HG03045 (cell line): ENCODE measurements around the gene MAML3.

ENCODE experiments used
- ATAC-seq: cut with Tn5 transposase; IDR thresholded peaks from one replicate; pipeline ENCODE4 v1.9.1; 2021; ENCODE audit warnings: mild to moderate bottlenecking, moderate library complexity; ENCODE audit not compliant: unreplicated experiment

The MAML3 gene

DNA sequence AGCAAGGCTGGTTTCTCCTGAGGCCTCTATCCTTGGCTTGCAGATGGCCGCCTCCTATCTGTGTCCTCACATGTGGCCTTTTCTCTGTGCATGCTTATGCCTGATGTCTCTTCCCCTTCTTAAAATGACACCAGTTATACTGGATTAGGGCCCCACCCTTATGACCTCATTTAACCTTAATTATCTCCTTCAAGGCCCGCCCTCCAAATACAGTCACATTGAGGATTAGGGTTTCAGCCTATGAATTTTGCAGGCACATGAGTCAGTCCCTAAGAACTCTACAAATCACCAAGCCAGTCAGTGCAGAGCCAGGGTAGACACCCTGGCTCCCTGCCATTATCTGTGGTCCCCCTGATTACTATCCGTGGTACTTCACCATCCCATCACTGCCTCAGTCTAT, 51.6 kb downstream of the MAML3 start:
- no peak for ATAC-seq

DNA sequence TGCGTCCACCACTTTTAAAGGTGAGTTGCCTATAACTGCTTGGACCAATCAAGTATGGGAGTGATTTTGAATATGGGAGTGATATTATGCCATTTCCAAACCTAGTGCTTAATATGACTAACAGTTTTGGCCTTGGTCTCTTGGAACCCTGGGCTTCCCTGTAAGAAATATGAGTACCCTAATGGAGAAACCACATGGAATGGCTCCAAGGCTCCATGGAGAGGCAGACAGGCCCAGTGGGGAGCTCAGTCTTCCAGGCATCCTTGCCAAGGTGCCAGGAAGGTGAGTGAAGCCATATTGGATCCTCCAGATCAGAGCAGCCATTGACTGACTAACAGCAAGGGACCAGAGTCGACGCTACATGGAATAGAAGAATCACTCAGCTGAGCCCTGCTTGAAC, 53.2 kb downstream of the MAML3 start:
- ATAC-seq = no peak

DNA sequence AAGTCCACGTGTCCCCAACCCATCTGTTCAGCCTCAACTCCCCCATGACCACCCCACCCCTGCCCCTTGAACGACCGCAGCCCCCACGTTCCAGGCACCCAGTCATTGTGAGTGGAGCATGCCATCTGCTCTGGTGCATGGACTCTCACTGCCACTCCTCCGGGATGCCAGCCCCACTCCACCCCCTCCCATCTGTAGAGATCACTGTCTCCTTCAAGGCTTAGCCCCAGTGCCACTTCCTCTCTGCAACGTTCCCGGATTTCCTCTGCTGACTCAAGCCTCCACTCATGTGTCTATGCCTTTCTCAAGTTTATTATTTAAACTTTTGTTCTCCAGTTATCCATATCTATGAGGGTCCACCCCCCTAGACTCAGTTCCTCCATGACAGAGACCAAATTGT, 54.0 kb downstream of the MAML3 start:
- ATAC-seq = no peak

DNA sequence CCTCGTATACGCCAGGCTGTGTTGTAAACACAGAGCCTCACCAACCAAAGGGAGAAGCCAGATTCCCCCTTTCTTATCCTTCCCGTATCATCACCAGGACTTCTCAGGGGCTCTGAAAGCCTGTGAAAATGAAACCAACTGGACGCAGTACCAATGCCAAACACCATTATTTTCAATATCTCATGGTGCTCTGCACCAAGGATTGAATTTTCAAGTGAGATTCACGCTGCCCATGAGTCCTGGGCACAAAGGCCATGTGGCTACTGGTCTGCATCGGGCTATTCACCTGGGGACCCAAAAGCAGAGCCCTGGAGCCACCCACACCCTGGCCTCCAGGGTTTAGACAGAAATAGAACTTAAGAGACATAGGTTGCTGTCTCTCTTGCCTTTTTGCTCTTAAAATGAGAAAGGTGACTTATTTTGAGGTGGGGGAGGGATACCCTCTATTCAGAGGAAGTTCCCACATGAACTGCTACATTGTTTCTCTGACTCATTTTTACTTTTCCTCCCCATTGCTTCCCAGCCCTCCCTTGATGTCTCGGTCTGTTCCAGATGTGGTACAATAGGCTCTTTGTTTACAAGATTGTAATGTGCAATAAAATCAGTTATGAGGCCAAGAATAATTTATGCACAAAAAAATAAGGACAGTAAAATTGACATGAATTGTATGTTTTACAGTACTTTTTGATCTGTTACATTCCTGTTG, 55.4 kb downstream of the MAML3 start:
- no peak for ATAC-seq

DNA sequence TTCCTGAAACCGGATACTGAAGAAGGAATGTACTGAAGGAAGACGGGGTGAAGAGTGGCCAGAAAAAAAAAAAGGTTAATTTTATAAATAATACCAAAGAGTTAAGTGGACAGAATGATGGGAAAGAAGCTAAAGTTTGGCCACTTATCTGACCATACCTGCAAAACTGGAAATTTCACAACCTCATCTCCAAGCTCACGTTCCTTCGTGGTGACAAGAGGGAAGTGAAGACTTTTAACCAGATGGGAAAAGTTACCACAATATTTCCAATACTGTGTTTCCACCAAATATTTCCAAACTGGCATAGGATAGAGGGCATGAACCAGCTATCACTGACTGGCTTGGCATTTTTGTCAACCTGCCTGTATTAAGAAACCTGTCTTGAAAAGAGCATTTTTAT, 56.4 kb downstream of the MAML3 start:
- no peak for ATAC-seq

DNA sequence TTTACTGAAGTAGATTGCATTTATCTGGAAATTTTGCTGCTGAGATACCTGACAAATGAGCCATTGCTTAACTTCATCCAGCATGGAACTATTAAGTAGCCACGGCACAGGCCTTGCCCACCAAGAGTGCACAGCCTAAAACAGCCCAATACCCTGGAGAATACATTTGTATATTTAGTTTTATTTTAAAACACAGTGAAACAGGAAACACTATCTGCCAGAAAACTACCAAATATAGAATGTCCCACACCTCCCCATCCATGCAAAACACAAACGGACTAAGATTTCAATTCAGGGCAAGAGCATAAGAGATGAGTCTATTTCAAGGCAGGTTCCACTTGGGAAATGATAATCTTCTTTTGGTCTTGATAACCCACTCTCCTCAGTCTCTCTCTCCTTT, 57.1 kb downstream of the MAML3 start:
- no peak for ATAC-seq

DNA sequence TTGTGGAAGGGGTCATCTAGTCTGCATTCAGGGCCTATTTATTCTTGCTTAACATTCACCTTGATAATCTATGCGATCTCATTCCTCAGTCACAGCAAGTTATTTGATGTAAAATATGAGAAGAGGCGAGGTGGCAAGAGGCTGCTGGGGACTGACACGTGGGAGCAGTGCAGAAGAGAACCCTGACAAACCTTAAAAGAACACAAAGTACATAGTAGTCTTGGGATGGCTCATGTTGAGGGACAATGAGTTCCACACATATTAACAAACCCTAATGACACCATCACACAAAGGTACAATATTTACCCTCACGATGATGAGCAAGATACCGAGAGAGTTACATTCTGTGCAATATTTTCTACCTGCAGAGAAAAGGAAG, 57.5 kb downstream of the MAML3 start:
- no peak for ATAC-seq

DNA sequence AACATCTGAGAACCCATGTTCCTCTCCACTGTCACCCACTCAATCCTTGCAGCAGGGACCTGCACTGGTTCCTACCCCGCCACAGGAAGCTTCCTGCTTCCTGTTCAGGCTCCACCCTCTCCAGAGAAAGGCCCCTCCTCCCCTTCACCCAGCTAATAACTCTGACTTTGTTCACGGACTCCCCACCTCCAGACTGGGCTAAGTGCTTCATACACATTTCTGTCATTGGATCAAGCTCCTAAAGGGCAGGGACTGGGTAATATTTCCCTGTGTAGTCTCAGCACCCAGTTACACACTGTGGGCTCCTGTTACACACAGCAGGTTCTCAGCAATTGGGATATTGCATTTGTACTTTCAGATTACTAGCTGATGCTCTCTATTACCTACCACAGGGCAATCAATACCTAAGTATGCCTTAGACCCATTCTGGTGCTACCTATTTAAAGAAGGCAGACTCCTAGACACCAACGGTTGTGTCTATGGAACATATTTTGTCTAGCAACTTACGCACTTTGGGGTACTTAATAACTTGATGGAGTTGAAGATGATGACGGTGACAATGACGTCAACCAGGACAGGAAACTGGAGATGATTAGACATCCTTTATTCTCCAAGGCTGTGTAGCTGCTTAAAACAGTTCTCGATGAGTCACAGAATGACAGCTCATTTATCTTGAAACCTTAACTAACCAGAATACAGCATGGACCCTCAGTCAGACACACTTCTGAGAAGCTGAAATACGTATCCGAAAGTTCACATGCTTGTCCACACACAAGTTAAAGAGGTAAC, 58.1 kb downstream of the MAML3 start:
- no peak for ATAC-seq

DNA sequence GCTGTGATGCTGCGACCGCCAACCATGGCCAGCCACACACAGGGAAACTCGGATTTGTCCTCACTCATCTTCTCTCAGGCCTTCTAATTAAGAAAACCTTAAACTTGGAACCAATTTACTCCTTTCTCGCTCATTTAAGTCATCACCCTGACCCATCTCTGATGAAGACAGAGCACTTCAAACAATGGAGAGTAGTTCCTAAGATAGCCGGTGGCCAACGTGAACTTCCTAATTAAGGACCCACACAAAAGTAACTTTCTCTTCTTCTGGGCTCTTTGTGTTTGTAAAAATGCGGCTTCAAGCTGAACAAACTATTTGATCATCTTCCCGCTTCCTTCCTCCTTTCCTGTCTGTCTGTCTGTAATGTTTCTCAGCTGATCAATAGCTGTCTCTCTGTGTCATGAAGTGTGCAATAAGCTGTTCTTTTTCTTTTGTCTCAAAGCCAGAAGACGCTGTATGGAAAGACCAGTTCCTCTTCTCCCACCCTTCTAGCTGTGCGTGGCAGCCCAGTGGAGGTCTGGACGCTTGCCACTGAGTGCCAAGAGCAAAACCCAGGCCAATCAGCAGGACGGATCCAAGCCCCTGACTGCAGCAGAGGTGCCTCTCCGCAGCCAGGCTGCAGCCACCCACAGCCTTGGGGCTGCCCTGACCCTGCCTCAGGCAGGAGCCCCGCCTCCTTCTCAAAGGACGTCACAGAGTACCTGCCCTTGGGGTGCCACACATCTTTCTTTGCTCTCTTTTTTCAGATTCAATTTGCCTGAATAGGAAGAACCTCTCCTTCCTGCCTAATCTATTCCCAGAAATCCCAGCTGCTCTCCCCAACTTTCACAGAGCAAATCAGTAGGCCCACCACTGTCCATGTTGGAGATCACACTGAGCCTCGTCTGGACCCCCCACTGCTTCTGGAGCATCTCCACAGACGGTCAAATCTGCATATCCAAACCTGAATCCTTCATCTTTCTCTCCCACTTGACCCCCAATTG, 59.3 kb downstream of the MAML3 start:
- ATAC-seq = no peak

DNA sequence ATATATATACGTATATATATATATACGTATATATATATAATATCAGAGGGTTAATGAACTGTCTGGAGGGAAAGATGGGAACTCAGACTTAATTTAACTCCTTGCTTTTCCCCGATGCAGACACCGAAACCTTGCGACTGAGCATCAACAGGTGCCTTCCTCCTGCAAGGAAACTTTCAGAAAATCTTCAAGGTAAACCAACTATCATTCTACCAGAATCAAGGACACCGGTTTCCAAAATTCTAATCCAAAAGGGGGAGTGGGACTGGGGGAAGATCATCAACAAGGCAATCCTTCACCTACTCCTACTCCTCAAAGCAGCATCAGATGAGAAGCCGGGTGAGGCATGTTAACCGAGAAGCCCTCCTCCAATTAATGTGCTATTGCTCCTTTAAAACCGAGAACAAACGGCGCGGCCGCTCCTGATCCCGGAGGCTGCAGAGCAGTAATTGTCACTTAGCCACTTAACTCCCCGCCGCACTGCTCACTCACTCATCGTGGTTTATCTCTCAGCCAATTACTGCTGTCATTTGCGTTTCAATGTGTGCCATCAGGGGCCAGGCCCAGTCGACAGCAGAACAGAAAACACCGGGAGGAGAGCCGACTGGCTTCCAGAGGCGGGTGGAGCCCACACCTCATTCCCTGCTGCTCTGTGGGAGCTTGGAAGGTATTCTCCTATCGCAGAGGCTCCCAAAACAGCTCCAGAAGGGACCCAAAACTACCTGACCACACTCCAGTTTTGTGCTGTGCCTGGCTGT, 61.7 kb downstream of the MAML3 start:
- ATAC-seq = no peak

DNA sequence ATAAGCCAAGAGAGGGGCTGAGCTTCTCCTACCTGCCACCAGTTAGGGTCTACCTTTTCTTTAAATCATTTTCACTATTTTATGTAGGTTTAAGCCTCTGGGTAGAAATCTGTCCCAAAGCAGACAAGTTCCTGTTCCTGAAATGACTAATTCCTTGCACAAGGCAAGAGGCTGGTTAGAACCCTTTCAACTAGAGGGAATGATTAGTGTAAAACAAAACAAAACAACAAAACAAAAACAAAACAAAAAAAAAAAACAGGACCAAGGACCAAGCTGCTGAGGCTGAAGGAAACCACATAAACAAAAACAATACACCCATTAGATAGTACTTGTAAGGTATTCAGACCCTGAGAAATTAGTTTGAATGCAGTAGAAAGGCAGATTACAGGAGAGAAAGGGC, 62.7 kb downstream of the MAML3 start:
- ATAC-seq = no peak

DNA sequence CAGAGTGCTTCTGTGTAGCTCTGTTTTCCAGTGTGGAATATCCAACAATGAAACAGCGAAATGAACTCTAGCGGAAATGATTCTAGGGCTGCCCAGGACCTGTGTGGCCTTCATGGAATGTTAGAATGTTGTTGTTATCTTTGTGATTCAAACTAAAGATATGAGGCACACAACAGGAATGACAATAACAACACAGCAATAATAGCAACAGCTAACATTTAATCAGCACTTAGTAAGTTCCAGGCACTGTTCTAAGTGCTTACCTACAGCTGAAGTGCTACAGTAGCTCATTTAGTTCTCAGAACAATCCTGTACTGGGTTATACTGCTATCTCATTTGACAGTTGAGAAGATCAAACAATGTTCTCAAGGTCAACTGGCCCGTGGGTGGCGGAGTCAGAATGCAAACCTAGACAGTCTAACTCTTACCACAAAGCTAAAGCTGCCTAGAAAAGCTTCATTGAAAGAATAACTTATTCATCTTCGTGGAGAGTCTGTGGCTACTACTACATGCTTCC, 63.7 kb downstream of the MAML3 start:
- no peak for ATAC-seq

DNA sequence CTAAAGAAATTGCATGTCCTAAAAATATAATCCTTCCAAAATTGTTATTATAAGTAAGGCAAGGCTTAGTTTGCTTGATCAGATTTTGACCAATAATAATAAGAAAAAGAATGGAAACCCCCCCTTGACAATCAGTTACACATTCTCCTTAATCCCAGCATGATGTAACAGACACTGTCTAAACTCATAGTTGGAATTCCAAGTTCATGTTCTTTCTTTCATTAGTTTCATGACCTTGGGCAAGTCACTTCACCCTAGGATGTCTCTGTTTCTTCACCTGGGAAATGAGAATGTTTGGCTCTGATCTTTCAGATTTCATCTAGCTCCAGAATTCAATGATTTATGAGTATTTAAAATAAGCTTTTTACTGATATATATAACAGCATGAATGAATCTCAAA, 64.8 kb downstream of the MAML3 start:
- ATAC-seq = no peak

DNA sequence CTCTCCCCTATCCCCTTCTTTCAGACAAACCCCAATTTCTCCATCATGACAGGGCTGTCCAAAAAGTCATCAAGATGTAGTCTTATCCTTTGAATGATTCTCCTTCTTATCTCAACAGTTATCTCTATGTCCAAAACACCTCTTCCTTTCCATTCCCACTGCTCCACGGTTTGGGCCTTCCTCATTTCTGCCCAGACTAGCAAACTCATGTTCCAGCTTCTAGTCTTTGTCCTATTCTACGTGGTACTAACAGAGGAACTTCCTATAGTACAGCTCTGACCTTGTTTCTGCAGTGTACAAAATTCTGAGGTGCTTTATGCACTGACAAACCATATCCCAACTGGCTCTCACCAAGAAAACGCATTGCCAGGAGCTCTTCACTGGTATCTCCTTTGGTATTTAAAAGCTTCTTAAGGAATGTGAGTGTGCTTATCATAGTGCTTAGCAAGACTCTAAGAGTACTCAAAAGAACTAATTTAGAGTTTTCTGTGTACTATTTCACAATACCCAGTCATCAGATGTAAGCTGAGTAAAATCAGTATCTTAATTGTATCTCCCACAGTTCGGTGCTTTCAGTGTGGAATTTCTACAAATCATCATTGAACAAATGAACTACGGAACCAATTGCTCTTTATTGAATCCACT, 65.5 kb downstream of the MAML3 start:
- no peak for ATAC-seq

DNA sequence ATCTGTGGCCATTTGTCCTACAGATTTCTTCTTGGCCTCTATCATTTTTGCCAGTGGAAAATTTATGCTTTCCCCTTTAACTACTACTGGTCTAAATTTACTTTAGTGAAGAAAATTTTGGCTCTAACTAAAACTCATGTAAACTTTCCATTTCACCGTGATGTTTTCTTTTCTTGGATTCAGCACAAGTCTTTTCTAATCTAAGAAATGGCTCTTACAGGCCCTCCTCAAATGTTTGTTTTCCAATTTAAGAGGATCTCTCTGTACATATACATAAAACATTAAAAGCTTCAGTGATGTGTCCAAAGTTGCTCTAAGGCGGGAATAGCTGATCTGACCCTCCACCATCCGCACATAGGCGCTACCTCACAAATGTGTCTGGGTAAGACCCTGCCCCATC, 68.1 kb downstream of the MAML3 start:
- ATAC-seq = no peak

DNA sequence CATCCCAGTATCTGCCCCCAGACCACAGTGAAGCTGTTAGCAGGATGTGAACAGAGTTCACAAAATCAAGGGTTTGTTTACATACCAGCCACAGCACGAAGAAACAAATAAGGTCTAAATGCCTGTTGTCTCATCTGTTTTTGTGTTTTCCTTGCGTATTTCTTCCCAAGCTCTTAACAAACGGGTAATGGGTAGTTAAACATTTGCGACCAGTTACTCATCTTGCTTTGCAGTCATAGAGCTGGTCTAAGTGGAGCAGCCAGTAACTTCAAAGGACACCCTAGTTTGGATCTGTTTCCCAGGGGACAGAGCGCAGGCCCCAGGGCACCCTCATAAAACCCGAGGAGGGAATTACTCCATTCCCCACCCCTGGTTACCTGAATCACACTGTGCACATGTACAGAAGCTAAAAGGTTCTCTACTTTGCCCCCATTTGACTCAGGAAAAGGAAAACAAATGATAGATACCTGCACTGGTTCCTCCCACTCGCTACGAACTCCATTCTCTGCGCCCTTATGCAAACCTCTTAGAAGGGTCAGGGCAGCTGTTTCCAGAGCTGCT, 68.8 kb downstream of the MAML3 start:
- no peak for ATAC-seq

DNA sequence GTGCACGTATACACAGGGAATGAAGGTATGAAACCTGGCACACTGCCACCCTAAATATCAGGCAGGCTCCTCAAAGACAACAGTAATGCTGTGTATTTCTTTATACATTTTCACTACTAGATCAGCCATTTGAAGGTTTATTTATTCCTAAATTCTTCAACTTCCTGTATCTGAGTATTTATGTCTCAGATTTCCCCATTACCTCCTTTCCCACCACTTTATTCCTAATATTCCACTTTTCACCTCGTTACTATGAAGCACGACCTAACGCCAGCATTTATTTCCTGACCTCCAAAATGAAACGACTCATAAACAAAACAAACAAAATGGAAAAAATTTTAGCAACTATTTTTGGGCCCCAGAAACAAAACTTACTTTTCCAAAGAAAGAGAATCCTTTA, 69.6 kb downstream of the MAML3 start:
- ATAC-seq = no peak

DNA sequence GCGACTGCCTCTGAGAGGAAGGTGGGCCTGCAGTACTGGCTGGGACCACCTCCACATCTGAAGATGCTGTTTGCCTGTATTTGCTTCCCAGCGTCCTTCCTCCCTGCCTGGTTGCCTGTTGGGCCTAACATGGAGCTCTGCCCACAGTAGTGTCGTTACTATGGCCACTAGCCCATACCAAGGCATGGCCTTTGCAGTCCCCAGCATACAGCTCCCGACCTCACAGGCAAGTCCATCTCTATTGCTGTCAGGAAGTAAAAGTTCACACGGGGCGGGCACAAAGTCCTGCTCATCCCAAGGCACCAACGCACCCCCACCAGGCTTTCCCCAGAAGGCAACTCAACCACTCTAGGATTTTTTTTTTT, 71.6 kb downstream of the MAML3 start:
- no peak for ATAC-seq

DNA sequence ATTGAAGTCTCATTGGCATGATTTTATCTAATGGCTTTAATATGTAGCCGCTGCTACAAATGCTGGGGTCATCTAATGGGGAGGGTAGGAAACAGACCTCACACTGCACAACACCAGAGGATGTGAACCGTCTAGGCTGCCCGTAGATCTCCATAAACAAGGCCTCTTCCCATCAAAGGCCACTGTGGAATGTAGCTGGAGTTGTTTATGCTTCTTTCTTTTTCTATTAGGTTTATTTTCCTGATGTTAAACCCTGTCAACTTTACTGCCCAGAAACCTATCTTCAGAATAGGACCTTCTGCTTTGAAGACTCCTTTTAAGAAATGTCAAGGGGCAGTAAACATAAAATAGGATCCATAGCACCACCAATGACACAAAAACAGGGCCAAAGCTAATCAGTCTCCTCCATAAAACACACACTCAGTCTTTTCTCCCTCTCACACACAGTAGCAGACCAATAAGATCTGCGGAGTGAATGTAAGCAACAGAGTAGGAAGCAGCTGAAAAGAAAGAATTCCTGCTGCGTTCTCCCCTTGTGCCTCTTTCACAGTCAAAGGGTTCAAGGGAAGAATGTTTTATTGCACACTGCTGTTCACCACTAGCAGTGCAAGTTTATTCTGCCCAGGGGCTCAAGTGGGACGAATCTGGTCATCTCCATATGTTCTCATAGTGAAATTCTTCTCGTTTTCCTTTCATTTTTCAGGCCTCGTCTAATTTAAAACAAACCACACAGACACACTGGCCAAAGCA, 72.2 kb downstream of the MAML3 start:
- no peak for ATAC-seq
